Kidney (tissue), 14 donors: ENCODE results near the gene GP1BA. TPM values are rescaled to one million over a fixed set of nuclear protein-coding genes. Genes with fewer than 3 reads are reported as not detected.
A peak's percentile ranks its signal among the peaks of the same experiment; 100 is the strongest.

Experiments used
- DNase-seq, 5 donors: peaks; one replicate each; pipeline ENCODE4 v3.0.0-alpha.2; 2013 to 2020
- FAIRE-seq: peaks from 2 replicates; lab custom pipeline; 2012; peaks lifted over from hg19 to GRCh38; lab: Jason Lieb, UNC
- H3K27ac ChIP-seq, 2 donors: one replicate each; pipeline ENCODE4 v1.7.0; 2013; ENCODE audit warnings: low read depth in 2 of 2, low read length in 2 of 2, inconsistent platforms in 1 of 2
- H3K27me3 ChIP-seq: one replicate; pipeline ENCODE4 v1.7.1; 2013; ENCODE audit warnings: low read length, inconsistent platforms; ENCODE audit not compliant: control insufficient read depth, insufficient read depth
- H3K36me3 ChIP-seq, 3 donors: one replicate each; pipeline versions ENCODE4 v1.7.0 to v1.7.1; 2013; ENCODE audit warnings: low read length in 3 of 3, control low read depth in 1 of 3, inconsistent platforms in 1 of 3; ENCODE audit not compliant: insufficient read depth in 3 of 3, control insufficient read depth in 2 of 3
- H3K4me1 ChIP-seq, 3 donors: one replicate each; pipeline versions ENCODE4 v1.7.0 to v1.7.1; 2013; ENCODE audit warnings: low read length in 3 of 3, inconsistent platforms in 1 of 3, low read depth in 1 of 3; ENCODE audit not compliant: control insufficient read depth in 2 of 3, insufficient read depth in 2 of 3
- H3K4me3 ChIP-seq, 3 donors: one replicate each; pipeline versions ENCODE4 v1.7.0 to v1.8.1; 2013; ENCODE audit warnings: low read length in 3 of 3, control low read depth in 1 of 3, inconsistent platforms in 1 of 3
- H3K9ac ChIP-seq, 3 donors: one replicate each; pipeline versions ENCODE4 v1.7.0 to v1.7.1; 2013; ENCODE audit warnings: low read length in 3 of 3, control low read depth in 1 of 3, inconsistent platforms in 1 of 3
- H3K9me3 ChIP-seq, 3 donors: one replicate each; pipeline versions ENCODE4 v1.7.0 to v1.7.1; 2013; ENCODE audit warnings: low read length in 3 of 3, control low read depth in 1 of 3, inconsistent platforms in 1 of 3; ENCODE audit not compliant: control insufficient read depth in 2 of 3, insufficient read depth in 1 of 3
- intact Hi-C: fragments of 100-400 bp; cut with DNase I; formaldehyde crosslinking; loops from one replicate; pipeline ENCODE4 v1.11.1; 2022
- polyA plus RNA-seq: library from polyadenylated mRNA; stranded (reverse); fragments of 350-450 nt; fragmentation: Illumina TruSeq; extraction: RNeasy Lipid Tissue Mini Kit (QIAGEN cat#74804); gene quantifications from one replicate; pipeline ENCODE4 v1.2.3, GENCODE V29; 2014; ENCODE audit warnings: low read depth, low replicate concordance; ENCODE audit not compliant: insufficient read depth
- total RNA-seq: library from RNA; stranded (reverse); fragmentation: NEBNext Ultra II Directional; extraction: Animal tissue kit (Norgen Biotek cat#: 25700); gene quantifications from one replicate; pipeline ENCODE4 v1.2.1, GENCODE V29; 2021
- TF ChIP-seq, protein P1 (sequence below): IDR thresholded peaks from 3 replicates; pipeline ENCODE4 v1.5.1; 2012; ENCODE audit warnings: mild to moderate bottlenecking, moderate library complexity, borderline replicate concordance; ENCODE audit not compliant: insufficient read depth; ENCODE audit errors: extremely low read depth
- donor health status: control.
- donor health status: control.
- donor health status: control.
- donor health status: control.
- donor health status: control.
- donor health status: DM: yes; HTN: yes; CAD: no.
- donor health status: Normal renal cell carcinoma (clear cell type).

The GP1BA gene
- total and polyA plus RNA-seq, 2 donors from 2014 or later, result not detected

DNA sequence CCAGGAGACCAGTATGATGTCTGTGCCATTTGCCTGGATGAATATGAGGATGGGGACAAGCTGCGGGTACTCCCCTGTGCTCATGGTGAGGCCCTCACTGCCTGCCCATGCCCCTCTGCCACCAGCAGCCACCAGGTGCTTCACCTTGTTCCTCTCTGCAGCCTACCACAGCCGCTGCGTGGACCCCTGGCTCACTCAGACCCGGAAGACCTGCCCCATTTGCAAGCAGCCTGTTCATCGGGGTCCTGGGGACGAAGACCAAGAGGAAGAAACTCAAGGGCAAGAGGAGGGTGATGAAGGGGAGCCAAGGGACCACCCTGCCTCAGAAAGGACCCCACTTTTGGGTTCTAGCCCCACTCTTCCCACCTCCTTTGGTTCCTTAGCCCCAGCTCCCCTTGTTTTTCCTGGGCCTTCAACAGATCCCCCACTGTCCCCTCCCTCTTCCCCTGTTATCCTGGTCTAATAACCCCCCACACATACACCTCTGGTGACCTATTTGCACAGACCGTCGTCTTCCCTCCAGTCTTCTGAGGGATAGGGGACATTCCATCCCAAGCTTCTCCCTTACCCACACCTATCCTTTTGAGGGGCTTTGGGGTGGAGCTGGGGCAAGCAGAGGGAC is 12.6 kb downstream of the GP1BA start:
- H3K27me3 ChIP-seq, result no peaks in the 10 kb centered on the region
- no peaks in the 10 kb centered on the region for H3K9me3 ChIP-seq
- DNase-seq (no peak), FAIRE-seq (no peak)
- intact Hi-C loops, result no loop called here
- no peak overlapping the region for H3K9ac ChIP-seq
- peaks cover 5 to 31% (median 13%) of the 10 kb centered on the region in 3 donors for H3K4me1 ChIP-seq
- H3K4me3 ChIP-seq, result no peak overlapping the region
- TF ChIP-seq, protein P1, sequence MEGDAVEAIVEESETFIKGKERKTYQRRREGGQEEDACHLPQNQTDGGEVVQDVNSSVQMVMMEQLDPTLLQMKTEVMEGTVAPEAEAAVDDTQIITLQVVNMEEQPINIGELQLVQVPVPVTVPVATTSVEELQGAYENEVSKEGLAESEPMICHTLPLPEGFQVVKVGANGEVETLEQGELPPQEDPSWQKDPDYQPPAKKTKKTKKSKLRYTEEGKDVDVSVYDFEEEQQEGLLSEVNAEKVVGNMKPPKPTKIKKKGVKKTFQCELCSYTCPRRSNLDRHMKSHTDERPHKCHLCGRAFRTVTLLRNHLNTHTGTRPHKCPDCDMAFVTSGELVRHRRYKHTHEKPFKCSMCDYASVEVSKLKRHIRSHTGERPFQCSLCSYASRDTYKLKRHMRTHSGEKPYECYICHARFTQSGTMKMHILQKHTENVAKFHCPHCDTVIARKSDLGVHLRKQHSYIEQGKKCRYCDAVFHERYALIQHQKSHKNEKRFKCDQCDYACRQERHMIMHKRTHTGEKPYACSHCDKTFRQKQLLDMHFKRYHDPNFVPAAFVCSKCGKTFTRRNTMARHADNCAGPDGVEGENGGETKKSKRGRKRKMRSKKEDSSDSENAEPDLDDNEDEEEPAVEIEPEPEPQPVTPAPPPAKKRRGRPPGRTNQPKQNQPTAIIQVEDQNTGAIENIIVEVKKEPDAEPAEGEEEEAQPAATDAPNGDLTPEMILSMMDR, result no peak
- H3K27ac ChIP-seq, result peak overlapping the region; percentile 30 to 49
- peaks cover 6 to 30% (median 21%) of the 10 kb centered on the region in 3 donors for H3K36me3 ChIP-seq

DNA sequence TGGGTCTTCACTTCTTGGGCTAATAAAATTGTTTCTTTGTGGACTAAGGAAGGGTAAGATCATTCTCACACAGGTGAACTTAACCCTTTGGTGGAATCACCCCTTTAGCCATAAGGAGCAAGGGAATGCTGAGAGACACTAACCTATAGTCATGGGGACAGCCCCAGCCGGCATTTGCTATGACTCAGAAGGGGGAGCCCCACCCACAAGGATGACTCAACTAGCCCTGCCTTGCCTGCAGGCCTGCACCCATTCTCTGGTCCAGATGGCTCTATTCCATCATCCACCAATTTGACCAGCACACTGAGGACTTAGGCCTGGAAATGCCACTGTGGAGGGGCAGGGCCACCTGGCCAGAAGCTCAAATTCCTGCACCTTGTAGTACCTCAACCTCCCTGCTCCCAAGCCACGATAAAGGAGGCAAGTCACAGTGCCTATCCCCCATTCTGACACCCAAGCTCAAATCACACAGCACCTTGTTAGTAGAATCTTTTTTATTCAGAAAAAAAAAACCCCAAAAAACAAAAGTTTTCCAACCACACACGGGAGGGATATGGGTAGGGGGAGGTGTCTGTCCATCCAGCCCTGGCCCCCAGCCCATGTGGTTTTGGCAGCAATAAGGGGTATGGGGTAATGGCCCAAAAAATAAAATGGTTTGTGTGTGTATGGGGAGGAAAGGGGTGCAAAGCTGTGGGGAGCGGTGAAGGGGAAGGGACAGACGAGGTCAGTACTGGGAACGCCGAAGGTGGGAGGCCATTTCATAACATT is 13.3 kb downstream of the GP1BA start:
- Histone ChIP-seq H3K4me3 (no peak overlapping the region), H3K27me3 (no peaks in the 10 kb centered on the region), H3K9ac (no peak overlapping the region), H3K9me3 (no peaks in the 10 kb centered on the region), H3K27ac (peak overlapping the region; percentile 30 to 49), H3K36me3 (peaks cover 6 to 30% (median 21%) of the 10 kb centered on the region in 3 donors), H3K4me1 (peaks cover 5 to 34% (median 13%) of the 10 kb centered on the region in 3 donors)
- DNase-seq (peak in 1 of 5 donors; percentile 87), FAIRE-seq (no peak)
- TF ChIP-seq, protein P1, result no peak
- intact Hi-C loops, result no loop called here

DNA sequence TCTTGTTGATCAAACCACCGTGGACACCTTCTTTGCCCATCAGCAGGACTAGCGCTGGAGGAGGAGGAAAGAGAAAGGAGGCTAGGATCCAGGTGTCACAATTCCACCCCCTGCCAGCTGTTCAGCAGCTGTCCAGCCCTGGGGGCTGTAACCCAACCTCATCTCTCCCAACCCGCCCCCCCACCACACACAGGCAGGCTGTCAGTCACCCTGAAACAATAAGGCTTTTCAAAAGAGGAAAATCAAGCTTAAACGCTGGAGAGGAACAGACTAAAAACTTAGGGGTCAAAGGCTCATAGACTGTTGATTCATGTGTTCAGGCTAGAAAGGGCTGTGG is 13.8 kb downstream of the GP1BA start:
- H3K36me3 ChIP-seq, result peaks cover 6 to 30% (median 21%) of the 10 kb centered on the region in 3 donors
- H3K9me3 ChIP-seq, result no peaks in the 10 kb centered on the region
- no peak for FAIRE-seq
- intact Hi-C loops, result no loop called here
- H3K4me1 ChIP-seq, result peaks cover 5 to 37% (median 17%) of the 10 kb centered on the region in 3 donors
- H3K27me3 ChIP-seq, result no peaks in the 10 kb centered on the region
- no peak for DNase-seq
- peak overlapping the region in 1 of 3 donors; percentile 73 for H3K9ac ChIP-seq
- H3K4me3 ChIP-seq, result peak overlapping the region in 2 of 3 donors; percentile 83 to 95
- no peak overlapping the region for H3K27ac ChIP-seq
- TF ChIP-seq, protein P1, result no peak
